Left colon (tissue), 2 donors: ENCODE results near the gene CDH5. TPM values are rescaled to one million over a fixed set of nuclear protein-coding genes. Genes with fewer than 3 reads are reported as not detected.

Source experiments
- ATAC-seq: fragments of 200-7000 bp; cut with Tn5 transposase; one replicate; pipeline ENCODE4 v1.9.1; 2020; ENCODE audit warnings: mild to moderate bottlenecking, moderate library complexity
- DNase-seq, 2 donors: peaks; one replicate each; pipeline ENCODE4 v3.0.0-alpha.2; 2020
- intact Hi-C, 2 donors: fragments of 100-400 bp; cut with DNase I in 1 of 2; cut with micrococcal nuclease in 1 of 2; formaldehyde crosslinking; loops; one replicate each; pipeline versions ENCODE4 v1.11.2 to v1.14.0; 2022; cut with DNase I, micrococcal nuclease
- total RNA-seq, 2 donors: library from RNA; stranded (reverse); fragmentation: NEBNext Ultra II Directional; extraction: Animal tissue kit (Norgen Biotek cat#: 25700); gene quantifications; one replicate each; pipeline ENCODE4 v1.2.1, GENCODE V29; 2021
- donor health status: DM: no; HTN: no; CAD: no.
- donor health status: DM: yes; HTN: yes; CAD: no.

Gene CDH5
- total RNA-seq, 2 donors from 2014 or later = 7.7 to 9.9 TPM

DNA sequence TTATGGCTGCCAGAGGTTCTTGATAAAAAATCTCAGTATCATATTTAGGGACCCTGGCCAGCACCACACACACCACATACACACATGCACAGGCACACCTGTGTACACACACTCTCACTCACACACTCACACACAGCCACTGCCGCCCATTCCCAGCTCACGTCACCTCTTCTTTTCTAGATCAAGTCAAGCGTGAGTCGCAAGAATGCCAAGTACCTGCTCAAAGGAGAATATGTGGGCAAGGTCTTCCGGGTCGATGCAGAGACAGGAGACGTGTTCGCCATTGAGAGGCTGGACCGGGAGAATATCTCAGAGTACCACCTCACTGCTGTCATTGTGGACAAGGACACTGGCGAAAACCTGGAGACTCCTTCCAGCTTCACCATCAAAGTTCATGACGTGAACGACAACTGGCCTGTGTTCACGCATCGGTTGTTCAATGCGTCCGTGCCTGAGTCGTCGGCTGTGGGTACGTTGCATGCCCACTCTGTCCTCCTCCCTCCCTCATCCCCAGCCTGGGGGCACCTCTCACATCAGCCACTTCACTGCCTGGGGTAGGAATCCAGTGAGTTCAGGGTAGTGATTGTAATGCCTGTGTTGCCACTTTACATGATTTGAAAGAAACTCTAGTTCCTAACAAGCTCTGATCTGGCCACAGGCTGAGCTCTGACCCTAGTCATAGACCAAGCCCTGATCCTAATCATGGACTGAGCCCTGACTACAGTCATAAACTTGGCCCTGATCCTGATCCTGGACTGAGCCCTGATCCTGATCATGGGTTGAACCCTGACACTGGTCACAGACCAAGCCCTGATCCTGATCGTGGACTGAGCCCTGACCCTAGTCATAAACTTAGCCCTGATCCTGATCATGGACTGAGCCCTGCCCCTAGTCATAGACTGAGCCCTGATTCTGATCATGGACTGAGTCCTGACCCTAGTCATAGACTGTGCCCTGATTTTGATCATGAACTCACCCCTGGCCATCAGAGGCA is 20.4 kb downstream of the CDH5 start:
- intact Hi-C loops = no loop called here
- DNase-seq = peak in 1 of 2 donors; percentile 11
- ATAC-seq = no peak

- intact Hi-C loops = no loop called here
- ATAC-seq = no peak
- peak in 1 of 2 donors; percentile 11 for DNase-seq
These were observed 21.4 kb downstream of the CDH5 start for GRCh38 chr16:66387817-66388332.

DNA sequence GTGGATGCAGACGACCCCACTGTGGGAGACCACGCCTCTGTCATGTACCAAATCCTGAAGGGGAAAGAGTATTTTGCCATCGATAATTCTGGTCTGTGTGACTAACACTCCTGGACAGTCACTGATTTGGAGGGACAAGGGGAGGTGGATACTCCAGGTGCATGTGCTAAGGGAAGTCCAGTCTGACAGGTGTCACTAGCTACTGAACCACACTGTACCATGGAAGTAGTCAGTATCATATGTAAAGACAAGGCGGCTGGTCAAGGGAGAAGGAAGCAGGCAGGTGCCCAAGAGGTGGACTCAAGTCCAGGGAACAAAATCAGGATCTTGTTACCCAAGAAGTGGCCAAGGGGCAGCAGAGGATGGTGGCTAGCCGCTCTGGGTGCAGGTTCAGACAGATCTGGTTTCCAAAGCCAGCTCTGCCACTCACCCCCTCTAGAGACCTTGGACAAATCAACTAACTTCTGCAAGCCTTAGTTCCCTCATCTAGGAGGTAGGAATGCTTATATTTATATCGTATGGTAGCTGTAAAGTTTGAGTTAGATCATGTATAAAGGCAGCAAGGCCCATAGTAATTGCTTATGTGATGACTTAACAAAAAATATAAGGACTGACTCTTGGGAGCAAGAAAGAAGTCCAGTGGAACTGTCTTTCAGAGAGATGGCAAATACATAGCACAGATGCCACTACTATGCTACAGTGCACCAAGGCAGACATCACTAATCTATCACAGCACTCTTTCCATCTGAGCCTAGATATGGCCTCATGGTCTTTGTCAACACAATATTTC is 22.1 kb downstream of the CDH5 start:
- DNase-seq (no peak), ATAC-seq (no peak)
- intact Hi-C loops = no loop called here

DNA sequence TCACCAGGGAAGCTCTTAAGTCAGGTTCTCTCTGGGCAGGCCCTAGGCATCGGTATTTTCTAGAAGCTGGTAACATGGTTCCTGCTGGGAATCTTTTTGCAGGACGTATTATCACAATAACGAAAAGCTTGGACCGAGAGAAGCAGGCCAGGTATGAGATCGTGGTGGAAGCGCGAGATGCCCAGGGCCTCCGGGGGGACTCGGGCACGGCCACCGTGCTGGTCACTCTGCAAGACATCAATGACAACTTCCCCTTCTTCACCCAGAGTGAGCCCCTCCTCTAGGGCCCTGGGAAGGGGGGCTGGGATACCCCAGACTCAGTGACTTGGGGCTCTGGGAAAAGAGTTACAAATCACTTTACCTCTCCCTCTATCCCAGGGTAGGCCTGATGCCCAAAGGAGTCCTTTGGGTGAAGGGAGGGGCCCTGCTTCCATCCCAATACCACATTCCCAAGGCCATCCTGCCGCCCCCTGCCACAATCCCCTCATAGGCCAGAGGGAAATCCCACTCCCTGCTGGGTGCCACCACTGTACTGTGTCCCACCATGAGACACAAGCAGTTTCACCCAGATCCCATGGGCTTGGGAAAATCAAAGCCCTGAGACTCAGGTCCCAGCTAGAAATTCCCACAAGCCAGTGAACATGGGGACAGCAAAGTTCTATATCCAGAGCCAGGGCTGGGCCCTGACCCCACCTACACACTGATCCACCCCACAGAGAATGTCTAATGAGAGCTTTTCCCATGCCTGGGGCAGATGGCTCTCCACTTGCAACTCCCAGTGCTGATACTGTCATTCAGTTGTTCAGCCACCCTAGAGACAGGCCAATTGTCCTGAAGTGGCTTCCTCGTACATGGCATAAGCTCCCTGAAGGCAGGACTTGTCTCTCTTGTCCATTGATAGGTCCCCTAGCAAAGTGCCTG is 23.0 kb downstream of the CDH5 start:
- intact Hi-C loops = no loop called here
- DNase-seq = peak in 1 of 2 donors; percentile 8

DNA sequence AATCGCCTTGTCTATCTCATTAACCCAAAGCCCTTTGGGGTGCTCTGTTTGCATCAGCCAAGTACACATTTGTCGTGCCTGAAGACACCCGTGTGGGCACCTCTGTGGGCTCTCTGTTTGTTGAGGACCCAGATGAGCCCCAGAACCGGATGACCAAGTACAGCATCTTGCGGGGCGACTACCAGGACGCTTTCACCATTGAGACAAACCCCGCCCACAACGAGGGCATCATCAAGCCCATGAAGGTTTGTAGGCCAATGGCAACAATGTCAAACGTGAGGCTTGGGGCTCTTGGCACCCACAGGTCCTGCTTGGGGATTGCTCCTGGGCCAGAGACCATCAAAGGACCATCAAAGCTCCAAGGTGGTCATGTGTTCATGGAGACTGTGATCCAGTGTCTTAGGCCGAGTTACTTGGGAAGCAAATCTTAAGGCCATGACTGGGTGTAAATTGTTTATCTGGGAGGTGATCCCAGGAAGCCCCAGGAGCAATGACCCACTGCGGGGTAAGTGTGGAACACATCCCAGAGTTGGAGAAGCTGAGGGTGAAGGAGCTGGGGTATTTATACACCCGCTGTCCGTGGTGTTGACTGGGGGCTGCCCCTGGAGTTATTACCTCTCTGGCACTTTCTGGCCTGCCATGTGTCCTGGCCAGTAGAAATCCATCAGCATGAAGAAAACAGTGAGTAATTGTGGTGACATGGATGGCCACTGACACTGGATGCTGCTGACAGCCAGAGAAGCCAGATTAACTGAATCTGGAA is 24.0 kb downstream of the CDH5 start:
- ATAC-seq (no peak), DNase-seq (no peak)
- intact Hi-C loops = no loop called here

More for the DNA sequence above, 23.0 kb downstream of the CDH5 start:
- no peak for ATAC-seq

DNA sequence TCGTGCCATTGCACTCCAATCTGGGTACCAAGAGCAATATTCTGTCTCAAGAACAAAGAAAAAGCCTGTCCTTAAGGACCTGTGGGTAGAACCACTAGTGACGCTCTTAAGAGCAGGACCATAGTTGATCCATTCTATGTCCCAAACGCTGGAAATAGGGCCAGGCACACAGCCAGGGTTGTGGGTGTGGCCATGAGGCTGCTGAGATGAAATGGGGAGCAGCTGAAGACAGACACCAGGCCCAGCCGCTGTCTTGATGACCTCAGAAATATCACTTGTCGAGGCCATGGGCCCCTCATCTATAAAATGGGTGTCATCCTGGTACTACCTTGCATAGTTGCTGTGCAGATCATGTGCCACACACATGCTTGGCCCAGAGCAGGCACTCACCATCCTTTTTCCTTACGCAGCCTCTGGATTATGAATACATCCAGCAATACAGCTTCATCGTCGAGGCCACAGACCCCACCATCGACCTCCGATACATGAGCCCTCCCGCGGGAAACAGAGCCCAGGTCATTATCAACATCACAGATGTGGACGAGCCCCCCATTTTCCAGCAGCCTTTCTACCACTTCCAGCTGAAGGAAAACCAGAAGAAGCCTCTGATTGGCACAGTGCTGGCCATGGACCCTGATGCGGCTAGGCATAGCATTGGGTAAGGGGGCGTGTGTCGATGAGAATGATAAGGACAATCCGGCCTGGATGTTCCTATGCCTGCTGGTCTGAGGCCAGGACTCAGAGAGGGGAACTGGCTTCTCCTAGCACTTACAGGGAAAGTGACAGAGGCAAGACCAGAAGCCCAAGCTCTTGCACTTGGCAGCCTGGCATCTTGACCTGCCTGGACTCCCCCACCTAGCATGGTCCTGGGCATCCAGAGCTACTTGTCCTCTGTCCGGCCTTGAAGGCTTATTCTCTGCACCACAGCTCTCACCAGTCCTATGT is 25.5 kb downstream of the CDH5 start:
- intact Hi-C loops = no loop called here
- no peak for ATAC-seq
- no peak for DNase-seq

- intact Hi-C loops = no loop called here
- ATAC-seq (no peak), DNase-seq (no peak)
These were observed 29.5 kb downstream of the CDH5 start for GRCh38 chr16:66395806-66396555.

DNA sequence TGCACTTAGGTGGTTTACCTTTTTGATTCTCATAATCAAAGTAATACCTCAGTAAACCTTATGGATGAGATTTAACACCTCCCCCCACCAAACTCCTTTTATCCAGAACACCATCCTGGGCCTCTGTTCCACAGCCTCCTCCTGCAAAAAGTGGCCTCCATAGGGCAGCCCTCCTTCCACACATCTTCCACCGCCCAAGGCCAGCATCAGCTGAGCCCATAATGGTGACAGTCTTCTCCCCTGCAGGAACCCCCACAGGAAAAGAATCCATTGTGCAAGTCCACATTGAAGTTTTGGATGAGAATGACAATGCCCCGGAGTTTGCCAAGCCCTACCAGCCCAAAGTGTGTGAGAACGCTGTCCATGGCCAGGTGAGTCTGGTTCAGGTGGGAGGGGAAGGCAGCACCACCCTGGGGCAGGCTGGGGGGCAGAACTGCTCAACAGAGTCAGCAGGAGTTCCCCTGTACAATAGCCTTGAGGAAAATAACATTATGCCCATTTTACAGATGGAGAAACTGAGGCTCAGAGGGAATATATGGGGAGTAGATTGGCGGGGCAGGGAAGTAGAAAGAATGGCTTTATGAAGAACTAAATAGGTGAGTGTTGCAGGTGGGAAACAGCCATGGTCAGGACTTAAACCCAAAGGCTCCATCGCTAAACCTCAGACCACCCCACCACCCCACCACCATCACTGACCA is 31.4 kb downstream of the CDH5 start:
- DNase-seq (no peak), ATAC-seq (no peak)
- intact Hi-C loops = no loop called here

- intact Hi-C loops = no loop called here
- ATAC-seq (no peak), DNase-seq (no peak)
These were observed 32.5 kb downstream of the CDH5 start for GRCh38 chr16:66399031-66399430.

DNA sequence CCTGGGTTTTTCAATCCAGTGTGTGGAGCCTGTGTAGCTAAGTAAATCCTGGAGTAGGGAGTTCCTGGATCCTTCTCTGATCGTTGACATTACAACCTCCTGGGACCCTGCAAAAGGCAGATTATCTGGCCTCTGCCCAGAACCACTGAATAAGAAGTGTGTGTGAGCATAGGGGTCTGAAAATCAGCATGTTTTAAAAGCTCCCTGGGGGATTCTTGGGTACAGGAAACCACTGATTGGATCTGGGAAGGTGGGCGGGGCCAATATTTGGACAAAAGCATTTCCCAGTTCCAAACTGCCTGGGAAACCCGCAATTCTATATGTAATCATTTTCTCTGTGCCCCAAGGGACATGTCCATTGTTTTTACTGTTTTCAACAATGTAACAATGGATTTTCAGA is 33.4 kb downstream of the CDH5 start:
- intact Hi-C loops = loop anchor here in 1 of 2 donors (10.0 kb wide), 1 partner anchor 85 kb away; no protein-coding TSS in a partner anchor
- ATAC-seq (no peak), DNase-seq (no peak)

DNA sequence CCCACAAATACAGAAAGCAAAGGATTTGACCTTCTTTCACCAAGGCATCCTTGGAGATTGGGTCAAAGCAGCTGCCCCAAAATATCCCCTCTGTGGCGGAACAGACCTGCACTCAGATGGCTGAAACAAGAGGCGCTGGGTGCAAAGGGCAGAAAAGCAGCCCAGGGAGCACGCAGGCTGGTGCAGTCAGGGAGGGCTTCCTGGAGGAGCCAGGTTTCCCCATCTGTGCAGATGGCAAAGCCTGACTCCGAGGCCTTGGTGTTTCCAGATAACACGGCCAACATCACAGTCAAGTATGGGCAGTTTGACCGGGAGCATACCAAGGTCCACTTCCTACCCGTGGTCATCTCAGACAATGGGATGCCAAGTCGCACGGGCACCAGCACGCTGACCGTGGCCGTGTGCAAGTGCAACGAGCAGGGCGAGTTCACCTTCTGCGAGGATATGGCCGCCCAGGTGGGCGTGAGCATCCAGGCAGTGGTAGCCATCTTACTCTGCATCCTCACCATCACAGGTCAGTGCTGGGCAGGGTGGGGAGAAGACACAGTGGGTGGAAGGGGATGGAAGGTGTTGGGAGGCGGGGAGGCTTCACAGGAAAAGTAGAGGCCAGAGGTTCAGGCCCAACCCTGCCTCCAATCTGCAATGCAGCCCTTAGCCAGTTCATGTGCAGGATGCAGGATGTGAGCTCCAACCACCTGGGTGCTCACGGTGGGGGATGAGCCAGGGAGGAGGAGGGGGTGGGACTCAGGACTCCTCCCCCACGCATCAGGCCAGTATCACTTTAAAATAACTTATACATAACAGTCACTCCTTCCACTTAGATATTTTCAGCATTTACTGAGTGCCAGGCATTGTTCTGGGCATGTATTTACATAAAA is 34.3 kb downstream of the CDH5 start:
- ATAC-seq = no peak
- intact Hi-C loops = loop anchor here in 1 of 2 donors (10.0 kb wide), 1 partner anchor 84 kb away; no protein-coding TSS in a partner anchor
- DNase-seq = no peak

- intact Hi-C loops = loop anchor here in 1 of 2 donors (10.0 kb wide), 1 partner anchor 83 kb away; no protein-coding TSS in a partner anchor
- no peak for ATAC-seq
- DNase-seq = no peak
These were observed 35.1 kb downstream of the CDH5 start for GRCh38 chr16:66401610-66402009.

GRCh38 chr16:66402166-66402565 is 35.7 kb downstream of the CDH5 start:
- DNase-seq (no peak), ATAC-seq (no peak)
- intact Hi-C loops = loop anchor here in 1 of 2 donors (10.0 kb wide), 1 partner anchor 83 kb away; no protein-coding TSS in a partner anchor

DNA sequence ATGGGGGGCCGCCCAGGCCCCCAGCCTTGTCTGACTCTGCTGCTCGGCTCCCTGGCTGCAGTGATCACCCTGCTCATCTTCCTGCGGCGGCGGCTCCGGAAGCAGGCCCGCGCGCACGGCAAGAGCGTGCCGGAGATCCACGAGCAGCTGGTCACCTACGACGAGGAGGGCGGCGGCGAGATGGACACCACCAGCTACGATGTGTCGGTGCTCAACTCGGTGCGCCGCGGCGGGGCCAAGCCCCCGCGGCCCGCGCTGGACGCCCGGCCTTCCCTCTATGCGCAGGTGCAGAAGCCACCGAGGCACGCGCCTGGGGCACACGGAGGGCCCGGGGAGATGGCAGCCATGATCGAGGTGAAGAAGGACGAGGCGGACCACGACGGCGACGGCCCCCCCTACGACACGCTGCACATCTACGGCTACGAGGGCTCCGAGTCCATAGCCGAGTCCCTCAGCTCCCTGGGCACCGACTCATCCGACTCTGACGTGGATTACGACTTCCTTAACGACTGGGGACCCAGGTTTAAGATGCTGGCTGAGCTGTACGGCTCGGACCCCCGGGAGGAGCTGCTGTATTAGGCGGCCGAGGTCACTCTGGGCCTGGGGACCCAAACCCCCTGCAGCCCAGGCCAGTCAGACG is 36.2 kb downstream of the CDH5 start:
- DNase-seq (no peak), ATAC-seq (no peak)
- intact Hi-C loops = loop anchor here in 1 of 2 donors (10.0 kb wide), 1 partner anchor 82 kb away; no protein-coding TSS in a partner anchor
